HG02885 (cell line): Measurements from ENCODE around the gene USP25.
"Not testable (repeated sequence)": the region's sequence is repeated elsewhere in the genome, so short reads cannot be mapped to it uniquely, and the experiment has no call there.

Experiments used
- ATAC-seq: cut with Tn5 transposase; IDR thresholded peaks from one replicate; pipeline ENCODE4 v1.9.1; 2021; ENCODE audit warnings: mild to moderate bottlenecking; ENCODE audit not compliant: unreplicated experiment, poor library complexity

USP25 gene

GRCh38 chr21:15731243-15731613 is 1.4 kb downstream of the USP25 start:
- ATAC-seq, result no peak

- peak; percentile 54 for ATAC-seq
Observed at GRCh38 chr21:15732290-15732995, 2.7 kb downstream of the USP25 start.

DNA sequence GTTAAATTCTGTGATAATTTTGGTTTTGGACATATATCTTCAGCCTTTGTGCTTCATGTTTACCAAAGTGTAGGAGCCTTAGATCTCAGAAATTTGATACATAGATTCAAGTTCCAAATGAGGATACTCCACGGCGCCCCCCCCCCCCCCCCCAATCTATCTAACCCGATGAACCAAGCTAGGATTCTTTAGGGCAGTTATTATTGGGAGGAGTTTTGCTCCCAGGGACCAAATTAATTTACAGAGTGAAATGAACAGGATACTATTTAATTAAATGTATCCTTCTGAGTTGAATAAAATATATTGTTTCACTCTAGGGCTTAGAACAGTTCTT is 3.2 kb downstream of the USP25 start:
- no peak for ATAC-seq

DNA sequence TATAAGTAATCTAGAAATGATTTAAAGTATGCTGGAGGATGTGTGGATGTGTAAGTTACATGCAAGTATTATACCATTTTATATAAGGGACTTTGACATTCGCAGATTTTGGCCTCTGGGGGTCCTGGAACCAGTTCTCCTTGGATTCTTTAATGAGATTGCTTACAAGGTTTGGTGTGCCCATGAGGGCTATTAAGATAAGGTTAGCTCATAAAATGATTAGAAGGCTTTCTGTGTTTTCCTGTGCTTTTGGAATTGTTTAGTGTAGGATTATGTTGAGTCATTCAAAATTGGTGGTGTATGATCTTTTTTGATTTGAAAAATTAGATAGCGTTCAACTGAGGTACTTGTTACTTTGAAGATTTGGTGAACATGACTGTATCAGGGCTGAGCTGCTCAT is 5.6 kb downstream of the USP25 start:
- no peak for ATAC-seq

GRCh38 chr21:15735931-15736330 is 6.1 kb downstream of the USP25 start:
- ATAC-seq, result not testable (repeated sequence)

DNA sequence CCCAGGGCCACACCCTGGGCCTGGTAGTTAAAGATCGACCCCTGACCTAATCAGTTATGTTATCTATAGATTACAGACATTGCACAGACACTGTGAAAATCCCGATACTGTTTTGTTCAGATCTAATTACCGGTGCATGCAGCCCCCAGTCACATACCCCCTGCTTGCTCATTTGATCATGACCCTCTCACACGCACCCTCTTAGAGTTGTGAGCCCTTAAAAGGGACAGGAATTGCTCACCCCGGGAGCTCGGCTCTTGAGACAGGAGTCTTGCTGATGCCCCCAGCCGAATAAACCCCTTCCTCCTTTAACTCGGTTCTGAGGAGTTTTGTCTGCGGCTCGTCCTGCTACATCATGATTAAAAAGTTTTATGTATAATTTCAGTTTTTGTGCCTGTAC is 9.0 kb downstream of the USP25 start:
- ATAC-seq, result not testable (repeated sequence)

DNA sequence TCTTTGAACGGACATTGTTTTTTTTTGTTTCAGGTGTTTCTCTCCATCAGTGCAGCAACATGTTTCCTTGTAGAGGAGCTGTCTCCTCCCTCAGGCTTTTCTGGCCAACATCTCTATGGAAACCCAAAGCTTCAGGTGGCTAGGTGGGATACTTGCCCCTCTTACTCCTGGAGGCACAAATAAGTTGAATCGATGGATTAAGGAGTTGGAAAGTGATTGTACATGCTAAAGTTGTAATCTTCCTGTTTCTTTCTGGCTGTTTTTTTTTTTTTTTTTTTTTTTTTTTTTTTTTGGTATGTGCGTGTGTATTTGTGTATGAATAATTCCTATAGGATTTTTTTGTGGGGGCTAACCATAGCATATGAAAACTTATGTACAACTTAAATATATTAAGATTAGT is 10.6 kb downstream of the USP25 start:
- ATAC-seq, result no peak

- no peak for ATAC-seq
Observed at GRCh38 chr21:15741510-15741909, 11.7 kb downstream of the USP25 start.

DNA sequence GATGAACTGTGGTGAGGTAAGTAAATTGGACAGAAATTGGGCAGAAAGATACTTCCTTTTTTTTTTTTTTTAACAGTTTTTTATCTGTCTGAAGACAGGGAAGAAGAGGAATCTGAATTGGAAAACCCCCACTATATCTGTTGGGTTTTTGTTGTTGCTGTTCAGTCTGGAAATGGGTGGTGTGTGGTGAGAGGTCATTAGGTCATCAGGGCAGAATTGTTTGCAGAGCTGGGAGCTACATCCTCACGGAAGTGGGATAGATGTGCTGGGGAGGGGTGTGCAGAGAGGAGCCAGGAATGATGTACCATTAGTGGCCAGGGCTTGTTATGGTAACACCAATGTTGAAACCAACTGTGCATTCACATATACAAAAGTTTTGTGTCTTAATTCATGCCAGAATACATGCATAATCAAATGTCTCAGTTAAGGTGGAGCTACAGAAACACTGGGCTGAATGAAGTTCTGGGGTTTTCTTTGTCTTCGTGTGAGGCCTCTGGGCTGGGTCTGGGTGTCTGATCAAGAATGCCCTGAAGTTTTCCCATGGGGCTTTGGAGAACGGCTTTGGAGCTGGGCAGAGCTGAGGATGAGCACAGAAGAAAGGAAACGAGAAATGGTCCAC is 12.4 kb downstream of the USP25 start:
- no peak for ATAC-seq

DNA sequence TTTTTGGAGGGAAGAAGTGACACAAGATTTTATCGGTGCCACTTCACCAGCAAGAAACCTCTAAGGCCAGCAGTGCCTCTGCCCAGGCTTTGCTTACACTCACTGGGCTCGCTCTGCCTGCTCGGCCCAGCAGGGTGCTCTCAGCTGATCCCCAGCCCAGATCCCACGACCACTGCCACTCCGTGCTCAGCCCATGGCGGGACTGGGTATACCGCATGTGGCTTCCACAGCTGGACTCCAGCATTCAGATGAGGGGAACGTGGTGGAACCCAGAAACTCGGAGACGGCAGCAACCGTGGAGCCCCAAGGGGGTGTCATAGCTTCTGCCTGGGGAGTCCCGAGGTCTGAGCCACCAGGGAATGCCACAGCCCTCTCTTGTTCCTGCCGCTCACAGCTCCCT is 12.9 kb downstream of the USP25 start:
- no peak for ATAC-seq

DNA sequence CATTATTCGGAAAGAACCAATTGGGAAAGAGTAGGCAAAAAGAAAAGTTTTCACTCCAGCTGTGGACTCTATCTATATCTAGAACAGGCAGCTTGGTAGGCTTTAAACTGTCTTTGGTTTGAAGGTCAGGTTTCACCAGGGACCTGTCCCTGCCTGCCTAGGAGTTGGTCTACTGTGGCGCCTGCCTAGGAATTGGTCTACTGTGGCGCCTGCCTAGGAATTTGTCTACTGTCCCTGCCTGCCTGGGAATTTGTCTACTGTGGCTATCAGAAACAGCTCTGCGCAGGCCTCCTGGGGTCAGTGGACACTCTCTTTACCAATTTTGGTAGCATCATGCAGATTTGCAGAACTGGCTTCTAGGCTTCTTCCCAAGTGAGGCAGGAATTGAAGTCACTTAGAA is 13.8 kb downstream of the USP25 start:
- no peak for ATAC-seq

DNA sequence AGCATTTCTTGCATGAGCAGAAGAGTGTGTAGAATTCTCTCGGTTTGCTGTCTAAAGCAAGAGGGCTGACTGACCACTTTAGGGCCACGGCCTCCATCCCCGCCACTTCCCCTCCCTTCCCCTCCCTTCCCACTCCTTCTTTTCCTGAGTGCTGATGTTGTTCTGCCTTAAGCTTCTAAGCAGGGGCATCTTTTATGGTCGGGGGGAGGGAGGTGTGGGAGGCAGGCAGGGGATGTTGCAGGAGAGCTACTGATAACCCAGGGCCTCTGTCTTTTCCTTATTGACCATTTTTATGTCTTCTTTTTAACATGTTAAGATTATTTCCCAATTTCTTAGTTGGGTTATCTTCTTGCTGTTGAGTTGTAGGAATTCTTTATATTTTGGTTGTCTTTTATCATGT is 15.1 kb downstream of the USP25 start:
- no peak for ATAC-seq

DNA sequence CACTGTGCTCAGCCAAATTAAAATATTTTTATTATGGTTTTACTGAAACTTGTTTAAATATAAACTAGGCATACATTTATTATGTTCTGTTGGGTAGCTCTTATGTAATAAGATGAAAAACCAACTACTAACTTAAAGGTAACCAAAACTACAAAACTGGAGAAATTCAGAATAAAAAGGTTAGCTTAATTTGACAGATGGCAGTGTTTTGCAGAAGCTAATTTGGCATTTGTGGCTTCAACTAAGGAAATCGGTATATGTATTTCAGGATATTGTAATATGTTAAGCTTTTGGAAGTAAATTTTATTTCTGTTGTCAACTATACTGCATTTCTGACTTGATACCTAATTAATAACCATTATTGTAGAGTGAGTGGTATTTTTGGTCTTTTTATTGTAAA is 18.8 kb downstream of the USP25 start:
- ATAC-seq, result no peak

DNA sequence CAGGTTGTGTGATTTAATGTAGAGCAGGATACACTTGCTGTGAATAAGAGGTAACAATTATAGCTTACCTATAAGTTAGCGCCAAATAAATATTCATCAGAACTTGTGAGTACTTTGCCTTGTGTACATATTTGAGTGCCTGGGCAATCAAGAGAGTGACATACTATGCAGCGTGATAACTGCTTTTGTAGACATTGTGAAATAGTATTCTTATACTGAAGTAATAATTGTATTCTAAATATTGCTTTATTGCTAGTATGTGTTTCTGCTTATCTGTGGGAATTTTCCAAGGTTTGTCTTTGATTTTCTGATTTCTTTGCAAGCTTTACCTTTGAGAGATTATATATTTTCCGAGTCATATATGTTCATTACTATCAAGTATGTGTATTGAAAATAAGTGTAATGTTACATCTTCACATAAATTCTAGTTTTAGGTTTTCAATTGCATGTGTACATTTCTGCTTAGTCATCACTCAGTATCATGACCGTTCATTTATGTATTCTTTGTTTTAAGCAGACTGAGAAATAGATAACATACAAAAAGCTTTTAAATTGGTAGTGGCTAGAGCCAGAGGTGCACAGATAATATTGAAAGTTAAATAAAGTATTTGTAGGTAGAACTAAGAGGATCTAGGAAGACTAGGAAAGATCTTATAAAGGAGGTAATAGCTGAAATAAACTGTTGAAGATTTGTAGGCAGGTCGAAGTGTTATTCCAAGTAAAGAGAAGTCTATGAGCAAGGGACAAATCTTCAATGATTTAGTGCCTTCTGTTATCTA is 19.5 kb downstream of the USP25 start:
- ATAC-seq, result no peak

GRCh38 chr21:15749861-15750159 is 20.0 kb downstream of the USP25 start:
- no peak for ATAC-seq

- no peak for ATAC-seq
Observed at GRCh38 chr21:15751037-15751436, 21.3 kb downstream of the USP25 start.

GRCh38 chr21:15751546-15751945 is 21.8 kb downstream of the USP25 start:
- no peak for ATAC-seq

GRCh38 chr21:15752763-15753407 is 23.1 kb downstream of the USP25 start:
- no peak for ATAC-seq

GRCh38 chr21:15753741-15754140 is 24.0 kb downstream of the USP25 start:
- no peak for ATAC-seq

DNA sequence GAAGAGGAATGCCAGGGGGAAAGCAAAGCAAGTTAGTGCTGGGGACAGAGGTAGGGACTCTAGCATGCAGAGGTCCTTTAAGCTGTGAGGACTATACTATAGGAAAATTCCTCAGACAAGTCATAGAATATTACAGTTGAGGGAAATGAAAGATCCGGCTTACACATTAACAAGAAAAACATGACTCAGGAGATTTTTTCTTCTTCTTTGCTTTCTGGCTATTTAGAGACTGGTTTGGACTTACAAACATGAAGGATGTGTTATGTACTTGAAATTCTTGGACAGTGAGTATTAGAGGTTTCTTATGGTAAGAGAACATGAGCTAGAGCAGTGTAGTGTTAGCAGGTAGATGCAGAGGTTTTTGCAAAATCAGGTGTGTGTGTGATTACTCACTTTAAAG is 24.9 kb downstream of the USP25 start:
- no peak for ATAC-seq

GRCh38 chr21:15755125-15755524 is 25.3 kb downstream of the USP25 start:
- ATAC-seq, result no peak
